K562 (cell line): ENCODE measurements around the gene ANKRD44. TPM values are rescaled to one million over a fixed set of nuclear protein-coding genes. Genes with fewer than 3 reads are reported as not detected.
A peak's percentile ranks its signal among the peaks of the same experiment; 100 is the strongest.

Experiments
- ATAC-seq: fragments of 200-7000 bp; cut with Tn5 transposase; 3 replicates; pipeline ENCODE4 v1.9.1; 2020; ENCODE audit warnings: moderate library complexity
- BruUV-seq: library from RNA; stranded (reverse); fragments of 400-500 nt; replicated peaks from 2 replicates; lab custom pipeline; 2021; lab: Mats Ljungman, UMichigan
- CTCF ChIA-PET: fragments of 300-600 bp; formaldehyde crosslinking; extraction: SDS; loops from one replicate; lab custom pipeline; 2021; ENCODE audit warnings: low intra/inter-chr PET ratio; lab: Yijun Ruan, JAX
- POLR2A ChIA-PET: fragments of 300-600, 350-650 bp; sonication (Branson Sonifier 250); formaldehyde crosslinking; extraction: SDS; loops from one replicate; lab custom pipeline; 2021; ENCODE audit warnings: antibody characterized with exemption, inconsistent platforms; lab: Yijun Ruan, JAX
- DNase-seq, 4 experiments: peaks; one replicate each; pipeline versions ENCODE4 v3.0.0 to v3.0.0-alpha.2; 2011 to 2018; ENCODE audit warnings: low spot score in 3 of 4, mixed read lengths in 3 of 4; ENCODE audit errors: extremely low read depth in 1 of 4
- FAIRE-seq: peaks from 2 replicates; lab custom pipeline; 2011; peaks lifted over from hg19 to GRCh38; lab: Jason Lieb, UNC
- H2AFZ ChIP-seq: 2 replicates; pipeline ENCODE4 v1.6.0; 2011; ENCODE audit warnings: low read depth, low read length, control low read depth, inconsistent platforms
- H3K27ac ChIP-seq: fragments of 200-600 bp; 3 replicates; pipeline ENCODE4 v1.8.0; 2011; ENCODE audit warnings: low read depth, mild to moderate bottlenecking, control low read depth, inconsistent platforms, low read length, moderate library complexity, mixed read lengths; ENCODE audit errors: extremely low read depth
- H3K27me3 ChIP-seq, 2 experiments: fragments of 300-600 bp in 1 of 2; 2 replicates in 1 of 2; 3 replicates in 1 of 2; pipeline versions ENCODE4 v1.6.0 to v1.8.0; 2011; ENCODE audit warnings: inconsistent platforms in 2 of 2, low read length in 2 of 2, mild to moderate bottlenecking in 1 of 2, mixed read lengths in 1 of 2, moderate library complexity in 1 of 2; ENCODE audit not compliant: control insufficient read depth in 2 of 2, insufficient read depth in 2 of 2
- H3K36me3 ChIP-seq: fragments of 300-600 bp; 3 replicates; pipeline ENCODE4 v1.8.0; 2011; ENCODE audit warnings: mild to moderate bottlenecking, low read length, inconsistent platforms; ENCODE audit not compliant: control insufficient read depth, insufficient read depth
- H3K4me1 ChIP-seq, 2 experiments: fragments of 200-600 bp in 1 of 2; replicated peaks in 1 of 2; 2 replicates in 1 of 2; 3 replicates in 1 of 2; pipeline versions ENCODE4 v1.5.1 to v1.8.0; 2011; ENCODE audit warnings: inconsistent platforms in 2 of 2, low read length in 2 of 2, mild to moderate bottlenecking in 1 of 2, mixed read lengths in 1 of 2, moderate library complexity in 1 of 2; ENCODE audit not compliant: control insufficient read depth in 2 of 2, insufficient read depth in 2 of 2
- H3K4me2 ChIP-seq: 2 replicates; pipeline ENCODE4 v1.6.1; 2011; ENCODE audit warnings: low read length, control low read depth, inconsistent platforms, mixed read lengths; ENCODE audit not compliant: insufficient read depth
- H3K4me3 ChIP-seq: fragments of 200-600 bp; sonication (generic), shearing (Covaris generic); 2 replicates; pipeline ENCODE4 v1.5.1; 2016; ENCODE audit warnings: control low read depth, inconsistent platforms
- H3K79me2 ChIP-seq: fragments of 200-600 bp; 3 replicates; pipeline ENCODE4 v1.8.0; 2011; ENCODE audit warnings: low read length, inconsistent platforms; ENCODE audit not compliant: control insufficient read depth, insufficient read depth
- H3K9ac ChIP-seq, 2 experiments: 2 replicates each; pipeline versions ENCODE4 v1.6.0 to v1.6.1; 2011; ENCODE audit warnings: low read depth in 2 of 2, low read length in 2 of 2, control low read depth in 1 of 2, inconsistent platforms in 1 of 2, mild to moderate bottlenecking in 1 of 2, mixed read lengths in 1 of 2; ENCODE audit not compliant: insufficient read depth in 1 of 2
- H3K9me1 ChIP-seq: one replicate; pipeline ENCODE4 v1.6.0; 2011; ENCODE audit warnings: inconsistent platforms, mild to moderate bottlenecking, low read length, moderate library complexity; ENCODE audit not compliant: control insufficient read depth, insufficient read depth
- H3K9me3 ChIP-seq: replicated peaks from 2 replicates; pipeline ENCODE4 v1.5.1; 2011; ENCODE audit warnings: low read depth, low read length, inconsistent platforms; ENCODE audit not compliant: control insufficient read depth, insufficient read depth
- H4K20me1 ChIP-seq: replicated peaks from 2 replicates; pipeline ENCODE4 v1.6.1; 2011; ENCODE audit warnings: low read length, inconsistent platforms, mixed read lengths; ENCODE audit not compliant: control insufficient read depth, insufficient read depth
- ARID3B ChIP-seq: fragments of 250-450 bp; sonication (Bioruptor Pico); IDR thresholded peaks from 2 replicates; pipeline ENCODE4 v1.4.0; 2020; ENCODE audit warnings: borderline replicate concordance
- C11orf30 ChIP-seq: fragments of 450-650 bp; IDR thresholded peaks from 2 replicates; pipeline ENCODE4 v1.6.1; 2016; ENCODE audit warnings: low read depth, mild to moderate bottlenecking
- CREM ChIP-seq: IDR thresholded peaks from 2 replicates; pipeline ENCODE4 v1.6.1; 2014; ENCODE audit warnings: antibody characterized with exemption, low read depth
- ID3 ChIP-seq, 2 experiments: fragments of 250-450 bp in 1 of 2; fragments of 450-650 bp in 1 of 2; sonication (Bioruptor Pico) in 1 of 2; IDR thresholded peaks; 2 replicates each; pipeline versions ENCODE4 v1.6.1 to v1.8.0; 2016 to 2021; ENCODE audit warnings: mild to moderate bottlenecking in 2 of 2, moderate library complexity in 2 of 2, missing compliant biosample characterization in 1 of 2, missing genetic modification characterization in 1 of 2
- KLF1 ChIP-seq: fragments of 450-650 bp; IDR thresholded peaks from 2 replicates; pipeline ENCODE4 v1.6.1; 2016; ENCODE audit warnings: missing genetic modification characterization, missing compliant biosample characterization
- KLF6 ChIP-seq: fragments of 250-450 bp; sonication (Bioruptor Pico); IDR thresholded peaks from 2 replicates; pipeline ENCODE4 v1.4.0; 2020; ENCODE audit warnings: mild to moderate bottlenecking, moderate library complexity, borderline replicate concordance
- MAFF ChIP-seq: IDR thresholded peaks from 2 replicates; pipeline ENCODE4 v1.6.1; 2012; ENCODE audit warnings: low read length, improper control_type of control experiment
- MAFK ChIP-seq: IDR thresholded peaks from 2 replicates; pipeline ENCODE4 v1.6.1; 2011; ENCODE audit warnings: low read length, improper control_type of control experiment
- MTF1 ChIP-seq: fragments of 250-450 bp; sonication (Bioruptor Pico); IDR thresholded peaks from 2 replicates; pipeline ENCODE4 v1.9.0; 2021; ENCODE audit warnings: moderate library complexity, mild to moderate bottlenecking, inconsistent platforms, borderline replicate concordance
- NBN ChIP-seq: fragments of 450-650 bp; IDR thresholded peaks from 2 replicates; pipeline ENCODE4 v1.6.1; 2016; ENCODE audit warnings: low read depth, mild to moderate bottlenecking
- NCOA6 ChIP-seq: fragments of 450-650 bp; IDR thresholded peaks from 2 replicates; pipeline ENCODE4 v1.6.1; 2017; ENCODE audit warnings: mild to moderate bottlenecking
- NELFE ChIP-seq: IDR thresholded peaks from 2 replicates; pipeline ENCODE4 v1.6.1; 2011; ENCODE audit warnings: mild to moderate bottlenecking; ENCODE audit not compliant: insufficient read depth, insufficient read length
- SAFB ChIP-seq: fragments of 200-400 bp; formaldehyde crosslinking; IDR thresholded peaks from 2 replicates; pipeline ENCODE4 v1.6.1; 2017; ENCODE audit warnings: low read depth, low read length, borderline replicate concordance
- SMAD1 ChIP-seq: fragments of 150-350 bp; IDR thresholded peaks from 2 replicates; pipeline ENCODE4 v1.6.1; 2014; ENCODE audit warnings: low read length, low read depth; ENCODE audit not compliant: partially characterized antibody
- SMAD4 ChIP-seq: fragments of 250-450 bp; sonication (Bioruptor Pico); conservative IDR thresholded peaks from 2 replicates; pipeline ENCODE4 v1.8.0; 2021; ENCODE audit warnings: inconsistent platforms, mild to moderate bottlenecking, moderate library complexity
- SMARCA4 ChIP-seq: fragments of 450-650 bp; IDR thresholded peaks from 2 replicates; pipeline ENCODE4 v1.6.1; 2016
- SRSF1 ChIP-seq: fragments of 200-400 bp; formaldehyde crosslinking; IDR thresholded peaks from 2 replicates; pipeline ENCODE4 v1.6.1; 2017; ENCODE audit warnings: mild to moderate bottlenecking, low read depth, low read length, moderate library complexity
- ZC3H11A ChIP-seq: IDR thresholded peaks from 2 replicates; pipeline ENCODE4 v1.6.1; 2012; ENCODE audit warnings: low read depth, low read length, improper control_type of control experiment
- ZNF431 ChIP-seq: sonication (generic); formaldehyde crosslinking; IDR thresholded peaks from 2 replicates; pipeline ENCODE4 v1.8.0; 2022; ENCODE audit warnings: mild to moderate bottlenecking, missing genetic modification reagents
- ZNF668 ChIP-seq: fragments of 250-450 bp; sonication (Bioruptor Pico); IDR thresholded peaks from 2 replicates; pipeline ENCODE4 v1.8.0; 2022; ENCODE audit warnings: mild to moderate bottlenecking, inconsistent platforms
- ZNF830 ChIP-seq: fragments of 250-450 bp; sonication (Bioruptor Pico); IDR thresholded peaks from 2 replicates; pipeline ENCODE4 v1.5.0; 2021; ENCODE audit warnings: mild to moderate bottlenecking
- WGBS: fragments of 100-300 bp; shearing (Covaris generic); methylation state at CpG from one replicate; pipeline ENCODE4 v1.1.6; 2016; ENCODE audit warnings: low coverage, mixed read lengths; ENCODE audit not compliant: insufficient coverage; ENCODE audit errors: missing lambda C conversion rate; 5-methylcytosine and 5-hydroxymethylcytosine counted together
- in situ Hi-C: fragments of 300-500 bp; cut with MboI; formaldehyde crosslinking; loops from 4 replicates; pipeline ENCODE4 v1.15.0; 2018; ENCODE audit warnings: inconsistent platforms, mixed read lengths
- intact Hi-C: fragments of 100-400 bp; cut with micrococcal nuclease; formaldehyde crosslinking; loops from 2 replicates; pipeline ENCODE4 v1.14.2; 2022
- polyA plus RNA-seq, 8 experiments: library from polyadenylated mRNA; depleted of rRNA in 4 of 8; stranded (reverse) in 5 of 8; unstranded in 3 of 8; fragments of >200 nt; fragmentation: Nextera tagmentation in 2 of 8; fragmentation: Illumina TruSeq in 1 of 8; extraction: Ambion mirVana in 2 of 8; extraction: Trizol in 1 of 8; gene quantifications; 2 replicates each; pipeline versions ENCODE4 v1.2.1 to v1.2.3, GENCODE V29; 2011 to 2014; ENCODE audit warnings: inconsistent platforms in 1 of 8, missing spikeins in 1 of 8
- total RNA-seq, 7 experiments: library from RNA; depleted of rRNA in 6 of 7; stranded (reverse); fragments of >200 nt in 6 of 7; fragmentation: Illumina TruSeq in 2 of 7; extraction: Trizol in 2 of 7; gene quantifications; 2 replicates each; pipeline versions ENCODE4 v1.2.1 to v1.2.3, GENCODE V29; 2011 to 2021; ENCODE audit warnings: low replicate concordance in 1 of 7
- TF ChIP-seq, protein P1 (sequence below): fragments of 450-650 bp; formaldehyde crosslinking; IDR thresholded peaks from 2 replicates; pipeline ENCODE4 v1.4.0; 2022; ENCODE audit warnings: missing genetic modification characterization
- TF ChIP-seq, protein P2 (sequence below): fragments of 450-650 bp; IDR thresholded peaks from 2 replicates; pipeline ENCODE4 v1.6.1; 2016; ENCODE audit warnings: low read depth, mild to moderate bottlenecking, moderate library complexity

The ANKRD44 gene
- total and polyA plus RNA-seq, 9 of the 15 experiments (the other 6 are each of a cell fraction or from before 2014, with no cell fraction given) = 0.03 to 0.64 (median 0.07) TPM; not detected in 3

DNA sequence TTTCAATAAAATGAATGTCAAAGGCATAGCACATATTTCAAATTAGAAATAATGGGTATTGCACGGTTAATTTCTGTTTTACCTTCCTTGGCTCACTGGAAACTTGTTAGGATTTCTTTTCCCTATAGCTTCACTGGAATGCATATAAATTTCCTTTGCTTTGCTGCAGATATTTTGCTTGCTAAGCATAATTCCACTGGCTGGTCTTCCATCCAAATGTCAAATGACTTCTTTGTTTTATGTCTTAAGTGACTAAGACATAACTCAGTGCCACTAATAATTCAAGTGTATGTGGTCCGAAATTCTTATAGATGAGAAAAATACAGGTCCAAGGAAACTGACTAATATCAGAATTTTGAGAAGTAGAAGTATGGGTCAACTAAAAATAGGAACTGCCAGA is 201.3 kb downstream of the ANKRD44 start:
- no TSS peak for BruUV-seq
- WGBS = 0% methylated on average over 2 of the region's 2 CpGs
- no peak for FAIRE-seq
- TF ChIP-seq NBN (no peak), KLF1 (tag) (no peak), ZNF668 (CRISPR knock-in tag) (no peak), MTF1 (CRISPR knock-in tag) (no peak), SAFB (no peak), NELFE (no peak), ZNF431 (CRISPR knock-in tag) (no peak), ARID3B (no peak), SRSF1 (no peak), NCOA6 (no peak), CREM (no peak), ID3 (CRISPR knock-in tag; IDR thresholded peaks at IDR 0.05) (no peak), ID3 (tag; IDR thresholded peaks at IDR 0.05) (no peak), SMARCA4 (no peak), ZNF830 (no peak), SMAD1 (no peak), MAFK (peak; percentile 53; the same call in 1 of the 2 replicates), ZC3H11A (no peak), C11orf30 (peak; percentile 33; the same call in 1 of the 2 replicates), MAFF (peak; percentile 56; the same call in 1 of the 2 replicates), SMAD4 (CRISPR knock-in tag) (no peak), KLF6 (no peak)
- TF ChIP-seq, protein P1, sequence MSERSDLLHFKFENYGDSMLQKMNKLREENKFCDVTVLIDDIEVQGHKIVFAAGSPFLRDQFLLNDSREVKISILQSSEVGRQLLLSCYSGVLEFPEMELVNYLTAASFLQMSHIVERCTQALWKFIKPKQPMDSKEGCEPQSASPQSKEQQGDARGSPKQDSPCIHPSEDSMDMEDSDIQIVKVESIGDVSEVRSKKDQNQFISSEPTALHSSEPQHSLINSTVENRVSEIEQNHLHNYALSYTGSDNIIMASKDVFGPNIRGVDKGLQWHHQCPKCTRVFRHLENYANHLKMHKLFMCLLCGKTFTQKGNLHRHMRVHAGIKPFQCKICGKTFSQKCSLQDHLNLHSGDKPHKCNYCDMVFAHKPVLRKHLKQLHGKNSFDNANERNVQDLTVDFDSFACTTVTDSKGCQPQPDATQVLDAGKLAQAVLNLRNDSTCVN (CRISPR knock-in tag) = no peak
- TF ChIP-seq, protein P2, sequence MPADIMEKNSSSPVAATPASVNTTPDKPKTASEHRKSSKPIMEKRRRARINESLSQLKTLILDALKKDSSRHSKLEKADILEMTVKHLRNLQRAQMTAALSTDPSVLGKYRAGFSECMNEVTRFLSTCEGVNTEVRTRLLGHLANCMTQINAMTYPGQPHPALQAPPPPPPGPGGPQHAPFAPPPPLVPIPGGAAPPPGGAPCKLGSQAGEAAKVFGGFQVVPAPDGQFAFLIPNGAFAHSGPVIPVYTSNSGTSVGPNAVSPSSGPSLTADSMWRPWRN = no peak

More for the DNA sequence above, 201.3 kb downstream of the ANKRD44 start:
- Histone ChIP-seq H2AFZ (no peak overlapping the region), H3K9me3 (no peaks in the 10 kb centered on the region), H3K9me1 (no peaks in the 10 kb centered on the region), H3K27ac (no peak overlapping the region), H3K36me3 (no peaks in the 10 kb centered on the region), H3K79me2 (no peaks in the 10 kb centered on the region), H3K4me2 (no peak overlapping the region), H3K4me3 (no peak overlapping the region), H3K4me1 (no peaks in the 10 kb centered on the region), H3K9ac (no peak overlapping the region), H4K20me1 (no peaks in the 10 kb centered on the region), H3K27me3 (no peaks in the 10 kb centered on the region)
- DNase-seq (no peak), ATAC-seq (no peak)
- CTCF ChIA-PET = no interaction called here
- in situ Hi-C loops (no loop called here), intact Hi-C loops (no loop called here)
- POLR2A ChIA-PET = no interaction called here
